OCI-LY7 (cell line): ENCODE measurements around the gene KATNIP. TPM values are rescaled to one million over a fixed set of nuclear protein-coding genes. Genes with fewer than 3 reads are reported as not detected.

Experiments
- BruUV-seq: library from RNA; stranded (reverse); fragments of 400-500 nt; replicated peaks from 2 replicates; lab custom pipeline; 2021; lab: Mats Ljungman, UMichigan
- CTCF ChIA-PET: fragments of 300-600 bp; sonication (Branson Sonifier 250); formaldehyde crosslinking; loops from one replicate; lab custom pipeline; 2022; ENCODE audit warnings: antibody characterized with exemption; ENCODE audit not compliant: unreplicated experiment; lab: Charles Lee
- POLR2A ChIA-PET: fragments of 300-600 bp; sonication (Branson Sonifier 250); formaldehyde crosslinking; loops from one replicate; lab custom pipeline; 2022; ENCODE audit warnings: antibody characterized with exemption; lab: Charles Lee
- DNase-seq: peaks from one replicate; pipeline ENCODE4 v3.0.0-alpha.2; 2015; ENCODE audit warnings: low spot score
- H2AFZ ChIP-seq: fragments of 200-600 bp; sonication (generic), shearing (Covaris generic); 2 replicates; pipeline ENCODE4 v1.6.1; 2014; ENCODE audit warnings: mild to moderate bottlenecking, antibody characterized with exemption, low read length, moderate library complexity
- H3K27ac ChIP-seq: fragments of 200-600 bp; sonication (generic); 2 replicates; pipeline ENCODE4 v1.5.1; 2014; ENCODE audit warnings: mixed run types, low read depth, mild to moderate bottlenecking, moderate library complexity, low read length, inconsistent platforms; ENCODE audit not compliant: poor library complexity, severe bottlenecking
- H3K36me3 ChIP-seq: fragments of 200-600 bp; sonication (generic); 2 replicates; pipeline ENCODE4 v1.6.1; 2014; ENCODE audit warnings: mild to moderate bottlenecking, antibody characterized with exemption, low read length, moderate library complexity, mixed read lengths; ENCODE audit not compliant: insufficient read depth
- H3K4me1 ChIP-seq: fragments of 200-600 bp; sonication (generic); 2 replicates; pipeline ENCODE4 v1.5.1; 2014; ENCODE audit warnings: mild to moderate bottlenecking, low read length; ENCODE audit not compliant: insufficient read depth, poor library complexity, severe bottlenecking
- H3K4me2 ChIP-seq: fragments of 200-600 bp; sonication (generic); 2 replicates; pipeline ENCODE4 v1.6.1; 2014; ENCODE audit warnings: mild to moderate bottlenecking, low read length
- H3K4me3 ChIP-seq: fragments of 200-600 bp; sonication (generic); 2 replicates; pipeline ENCODE4 v1.5.1; 2014; ENCODE audit warnings: mild to moderate bottlenecking, low read depth, low read length; ENCODE audit not compliant: poor library complexity, severe bottlenecking
- H3K79me2 ChIP-seq: fragments of 200-600 bp; sonication (generic); 2 replicates; pipeline ENCODE4 v1.6.1; 2016; ENCODE audit warnings: low read depth, mild to moderate bottlenecking, low read length, moderate library complexity, mixed read lengths; ENCODE audit not compliant: insufficient read depth
- H3K9me2 ChIP-seq: fragments of 200-600 bp; sonication (generic); 2 replicates; pipeline ENCODE4 v1.6.1; 2016; ENCODE audit warnings: mild to moderate bottlenecking, low read length, mixed read lengths; ENCODE audit not compliant: insufficient read depth
- H3K9me3 ChIP-seq: fragments of 200-600 bp; sonication (generic); 2 replicates; pipeline ENCODE4 v1.6.1; 2014; ENCODE audit warnings: mild to moderate bottlenecking, mixed run types, low read length, mixed read lengths
- H4K20me1 ChIP-seq: fragments of 200-600 bp; sonication (generic); 2 replicates; pipeline ENCODE4 v1.6.1; 2014; ENCODE audit warnings: mild to moderate bottlenecking, antibody characterized with exemption, low read length, moderate library complexity, mixed read lengths; ENCODE audit not compliant: insufficient read depth
- CTCF ChIP-seq: fragments of 200-600 bp; sonication (generic); conservative IDR thresholded peaks from 2 replicates; pipeline ENCODE4 v1.5.1; 2014; ENCODE audit warnings: mild to moderate bottlenecking, antibody characterized with exemption, low read length, moderate library complexity, mixed read lengths
- EZH2phosphoT487 ChIP-seq: fragments of 200-600 bp; sonication (generic); IDR thresholded peaks from 2 replicates; pipeline ENCODE4 v1.6.1; 2018; ENCODE audit warnings: low read depth, borderline replicate concordance, mild to moderate bottlenecking, mixed run types, antibody characterized with exemption, low read length, moderate library complexity, mixed read lengths
- intact Hi-C: fragments of 100-400 bp; cut with micrococcal nuclease; formaldehyde crosslinking; loops from one replicate; pipeline ENCODE4 v1.10.0; 2022; ENCODE audit not compliant: unreplicated experiment
- total RNA-seq, 2 experiments: library from RNA; depleted of rRNA in 1 of 2; stranded (reverse); fragments of >200 nt in 1 of 2; shearing (Covaris generic) in 1 of 2; gene quantifications; 2 replicates each; pipeline ENCODE4 v1.2.3, GENCODE V29; 2014 to 2022

Gene KATNIP
- total RNA-seq, 2 experiments from 2014 or later, result 11.2 to 11.5 TPM

GRCh38 chr16:27516365-27516764 lies 33.6 kb upstream of the KATNIP start:
- no peaks in the 10 kb centered on the region for H4K20me1 ChIP-seq
- ChIA-PET CTCF (no interaction called here), POLR2A (no interaction called here)
- no peaks in the 10 kb centered on the region for H3K9me3 ChIP-seq
- no peak overlapping the region for H2AFZ ChIP-seq
- no peak for DNase-seq
- no peak overlapping the region for H3K4me3 ChIP-seq
- H3K4me1 ChIP-seq, result no peaks in the 10 kb centered on the region
- intact Hi-C loops, result no loop called here
- no peak overlapping the region for H3K27ac ChIP-seq
- no TSS peak for BruUV-seq
- no peak for TF ChIP-seq CTCF
- no peak for TF ChIP-seq EZH2phosphoT487
- H3K9me2 ChIP-seq, result no peaks in the 10 kb centered on the region
- H3K79me2 ChIP-seq, result no peaks in the 10 kb centered on the region
- no peak overlapping the region for H3K4me2 ChIP-seq
- peaks cover 4% of the 10 kb centered on the region; the same call in 1 of the 2 replicates for H3K36me3 ChIP-seq

- Histone ChIP-seq H3K9me3 (no peaks in the 10 kb centered on the region), H4K20me1 (no peaks in the 10 kb centered on the region), H3K9me2 (no peaks in the 10 kb centered on the region), H3K4me3 (no peak overlapping the region), H3K4me2 (no peak overlapping the region), H3K4me1 (no peaks in the 10 kb centered on the region), H3K36me3 (peaks cover 7% of the 10 kb centered on the region; the same call in 1 of the 2 replicates), H3K79me2 (no peaks in the 10 kb centered on the region), H2AFZ (no peak overlapping the region), H3K27ac (no peak overlapping the region)
- no TSS peak for BruUV-seq
- intact Hi-C loops, result no loop called here
- no peak for DNase-seq
- ChIA-PET POLR2A (no interaction called here), CTCF (no interaction called here)
- TF ChIP-seq EZH2phosphoT487 (no peak), CTCF (no peak)
Observed at GRCh38 chr16:27517664-27518063, 32.3 kb upstream of the KATNIP start.

GRCh38 chr16:27518226-27518625 lies 31.7 kb upstream of the KATNIP start:
- no peaks in the 10 kb centered on the region for H3K9me3 ChIP-seq
- H3K36me3 ChIP-seq, result peaks cover 12% of the 10 kb centered on the region; the same call in 1 of the 2 replicates
- H3K4me2 ChIP-seq, result no peak overlapping the region
- no peaks in the 10 kb centered on the region for H3K79me2 ChIP-seq
- H3K27ac ChIP-seq, result no peak overlapping the region
- CTCF ChIA-PET, result no interaction called here
- H2AFZ ChIP-seq, result no peak overlapping the region
- intact Hi-C loops, result no loop called here
- BruUV-seq, result no TSS peak
- POLR2A ChIA-PET, result no interaction called here
- no peak for DNase-seq
- H3K9me2 ChIP-seq, result no peaks in the 10 kb centered on the region
- H3K4me1 ChIP-seq, result no peaks in the 10 kb centered on the region
- TF ChIP-seq EZH2phosphoT487 (no peak), CTCF (no peak)
- H4K20me1 ChIP-seq, result no peaks in the 10 kb centered on the region
- no peak overlapping the region for H3K4me3 ChIP-seq
